Measurements from ENCODE around the gene IFI6.

GRCh38 chr1:27676410-27676809 lies 4.4 kb upstream of the IFI6 start:
- no peak for TF ChIP-seq EZH2 (IDR thresholded peaks at IDR 0.05; ENCODE audit: low read length, missing control alignments)
- TF ChIP-seq, protein P1, sequence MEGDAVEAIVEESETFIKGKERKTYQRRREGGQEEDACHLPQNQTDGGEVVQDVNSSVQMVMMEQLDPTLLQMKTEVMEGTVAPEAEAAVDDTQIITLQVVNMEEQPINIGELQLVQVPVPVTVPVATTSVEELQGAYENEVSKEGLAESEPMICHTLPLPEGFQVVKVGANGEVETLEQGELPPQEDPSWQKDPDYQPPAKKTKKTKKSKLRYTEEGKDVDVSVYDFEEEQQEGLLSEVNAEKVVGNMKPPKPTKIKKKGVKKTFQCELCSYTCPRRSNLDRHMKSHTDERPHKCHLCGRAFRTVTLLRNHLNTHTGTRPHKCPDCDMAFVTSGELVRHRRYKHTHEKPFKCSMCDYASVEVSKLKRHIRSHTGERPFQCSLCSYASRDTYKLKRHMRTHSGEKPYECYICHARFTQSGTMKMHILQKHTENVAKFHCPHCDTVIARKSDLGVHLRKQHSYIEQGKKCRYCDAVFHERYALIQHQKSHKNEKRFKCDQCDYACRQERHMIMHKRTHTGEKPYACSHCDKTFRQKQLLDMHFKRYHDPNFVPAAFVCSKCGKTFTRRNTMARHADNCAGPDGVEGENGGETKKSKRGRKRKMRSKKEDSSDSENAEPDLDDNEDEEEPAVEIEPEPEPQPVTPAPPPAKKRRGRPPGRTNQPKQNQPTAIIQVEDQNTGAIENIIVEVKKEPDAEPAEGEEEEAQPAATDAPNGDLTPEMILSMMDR (conservative IDR thresholded peaks at IDR 0.05 in 1 of 2, IDR thresholded peaks at IDR 0.05 in 1 of 2; ENCODE audit: low read depth in 1 of 2, low read length in 2 of 2) = no peak

Data from fibroblast of lung (primary cell).